ENCODE results near the gene DPEP3.
"Not testable (repeated sequence)": the region's sequence is repeated elsewhere in the genome, so short reads cannot be mapped to it uniquely, and the experiment has no call there.

DNA sequence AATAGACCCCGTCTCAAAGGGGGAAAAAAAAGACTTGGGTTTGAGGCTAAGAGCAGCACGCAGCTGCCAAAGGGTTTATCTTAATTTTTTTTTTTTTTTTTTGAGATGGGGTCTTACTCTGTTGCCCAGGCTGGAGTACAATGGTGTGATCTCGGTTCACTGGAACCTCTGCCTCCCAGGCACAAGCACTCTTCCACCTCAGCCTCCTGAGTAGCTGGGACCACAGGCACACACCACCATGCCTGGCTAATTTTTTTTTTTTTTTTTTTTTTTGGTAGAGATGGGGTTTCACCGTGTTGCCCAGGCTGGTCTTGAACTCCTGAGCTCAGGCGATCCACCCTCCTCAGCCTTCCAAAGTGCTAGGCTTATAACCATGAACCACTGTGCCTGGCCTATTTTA, 42.6 kb downstream of the DPEP3 start:
- TF ChIP-seq POLR2A, CTCF (IDR thresholded peaks at IDR 0.05): not testable (repeated sequence)

All from esophagus squamous epithelium (tissue), 4 donors.